GM19239 (cell line): ENCODE measurements around the gene TPO.
"Not testable (repeated sequence)": the region's sequence is repeated elsewhere in the genome, so short reads cannot be mapped to it uniquely, and the experiment has no call there.

Experiments
- DNase-seq: peaks from one replicate; pipeline ENCODE4 v3.0.0; 2011; ENCODE audit warnings: low spot score; ENCODE audit not compliant: insufficient read length
- FAIRE-seq: peaks from 2 replicates; lab custom pipeline; 2011; peaks lifted over from hg19 to GRCh38; lab: Jason Lieb, UNC

Gene TPO

GRCh38 chr2:1569879-1570450 lies 156.7 kb downstream of the TPO start:
- DNase-seq, result no peak
- FAIRE-seq, result no peak

- no peak for DNase-seq
- FAIRE-seq, result no peak
These were observed 158.5 kb downstream of the TPO start for GRCh38 chr2:1571477-1572417.

- DNase-seq (no peak), FAIRE-seq (no peak)
These were observed 159.4 kb downstream of the TPO start for GRCh38 chr2:1572638-1573037.

- no peak for DNase-seq
- no peak for FAIRE-seq
These were observed 164.6 kb downstream of the TPO start for GRCh38 chr2:1577846-1578245.

- not testable (repeated sequence) for DNase-seq, FAIRE-seq
These were observed 168.1 kb downstream of the TPO start for GRCh38 chr2:1581257-1581964.

GRCh38 chr2:1581965-1582625 lies 168.8 kb downstream of the TPO start:
- FAIRE-seq (no peak), DNase-seq (no peak)

- FAIRE-seq, result no peak
- no peak for DNase-seq
These were observed 169.7 kb downstream of the TPO start for GRCh38 chr2:1582891-1583341.

GRCh38 chr2:1584051-1584531 lies 170.8 kb downstream of the TPO start:
- DNase-seq, result no peak
- FAIRE-seq, result no peak

- no peak for FAIRE-seq
- DNase-seq, result no peak
These were observed 171.6 kb downstream of the TPO start for GRCh38 chr2:1584691-1585485.

GRCh38 chr2:1585635-1586034 lies 172.4 kb downstream of the TPO start:
- DNase-seq (no peak), FAIRE-seq (no peak)

- DNase-seq, result no peak
- FAIRE-seq, result no peak
These were observed 173.1 kb downstream of the TPO start for GRCh38 chr2:1586251-1586922.

- FAIRE-seq (no peak), DNase-seq (no peak)
These were observed 173.9 kb downstream of the TPO start for GRCh38 chr2:1586923-1587840.

GRCh38 chr2:1588051-1588977 lies 175.1 kb downstream of the TPO start:
- DNase-seq (no peak), FAIRE-seq (no peak)

- FAIRE-seq (no peak), DNase-seq (no peak)
These were observed 175.8 kb downstream of the TPO start for GRCh38 chr2:1588978-1589621.

GRCh38 chr2:1590596-1591460 lies 177.6 kb downstream of the TPO start:
- DNase-seq (no peak), FAIRE-seq (no peak)

GRCh38 chr2:1591461-1591770 lies 178.2 kb downstream of the TPO start:
- FAIRE-seq (no peak), DNase-seq (no peak)
